HepG2 (cell line): ENCODE data around the gene SBNO1. TPM values are rescaled to one million over a fixed set of nuclear protein-coding genes. Genes with fewer than 3 reads are reported as not detected.

ENCODE experiments used
- ETV5 ChIP-seq: IDR thresholded peaks from 2 replicates; pipeline ENCODE4 v1.6.1; 2018; ENCODE audit warnings: missing biosample characterization, missing genetic modification reagents, inconsistent platforms, borderline replicate concordance
- FOXM1 ChIP-seq: sonication (generic); formaldehyde crosslinking; IDR thresholded peaks from 2 replicates; pipeline ENCODE4 v1.5.0; 2020; ENCODE audit warnings: missing genetic modification reagents
- MLXIP ChIP-seq: sonication (generic); formaldehyde crosslinking; IDR thresholded peaks from 2 replicates; pipeline ENCODE4 v1.9.0; 2021; ENCODE audit warnings: missing genetic modification reagents, borderline replicate concordance
- MTF2 ChIP-seq: sonication (generic); formaldehyde crosslinking; IDR thresholded peaks from 2 replicates; pipeline ENCODE4 v1.5.0; 2020; ENCODE audit warnings: missing genetic modification reagents, borderline replicate concordance
- RAD21 ChIP-seq: fragments of 450-650 bp; formaldehyde crosslinking; IDR thresholded peaks from 2 replicates; pipeline ENCODE4 v1.5.0; 2020; ENCODE audit warnings: mild to moderate bottlenecking
- REXO4 ChIP-seq: sonication (generic); formaldehyde crosslinking; IDR thresholded peaks from 2 replicates; pipeline ENCODE4 v1.8.0; 2022; ENCODE audit warnings: missing genetic modification reagents, mild to moderate bottlenecking, borderline replicate concordance
- TCF12 ChIP-seq, 2 experiments: fragments of 450-650 bp in 1 of 2; sonication (generic) in 1 of 2; formaldehyde crosslinking in 1 of 2; IDR thresholded peaks; 2 replicates each; pipeline versions ENCODE4 v1.6.1 to v1.8.0; 2017 to 2022; ENCODE audit warnings: antibody characterized with exemption in 1 of 2, mild to moderate bottlenecking in 1 of 2, missing genetic modification reagents in 1 of 2, moderate library complexity in 1 of 2
- THAP9 ChIP-seq: sonication (generic); formaldehyde crosslinking; IDR thresholded peaks from 2 replicates; pipeline ENCODE4; 2020; ENCODE audit warnings: missing genetic modification reagents, mild to moderate bottlenecking, borderline replicate concordance
- ZFP41 ChIP-seq: sonication (generic); formaldehyde crosslinking; IDR thresholded peaks from 2 replicates; pipeline ENCODE4 v1.4.0; 2020; ENCODE audit warnings: mild to moderate bottlenecking, missing genetic modification reagents, borderline replicate concordance
- ZNF20 ChIP-seq: sonication (generic); formaldehyde crosslinking; IDR thresholded peaks from 2 replicates; pipeline ENCODE4 v1.4.0; 2020; ENCODE audit warnings: mild to moderate bottlenecking, moderate library complexity, missing genetic modification reagents
- ZNF318 ChIP-seq: sonication (generic); formaldehyde crosslinking; IDR thresholded peaks from 2 replicates; pipeline ENCODE4 v1.4.0; 2020; ENCODE audit warnings: mild to moderate bottlenecking, missing genetic modification reagents
- ZSCAN5A ChIP-seq: sonication (generic); formaldehyde crosslinking; IDR thresholded peaks from 2 replicates; pipeline ENCODE4 v1.8.0; 2022; ENCODE audit warnings: mild to moderate bottlenecking, missing genetic modification reagents, borderline replicate concordance
- polyA plus RNA-seq, 8 experiments: library from polyadenylated mRNA; depleted of rRNA in 3 of 8; stranded (reverse) in 7 of 8; unstranded in 1 of 8; fragments of >200 nt; fragmentation: Illumina TruSeq in 4 of 8; extraction: Trizol in 4 of 8; gene quantifications; 2 replicates each; pipeline versions ENCODE4 v1.2.1 to v1.2.3, GENCODE V29; 2011 to 2016; ENCODE audit warnings: low read depth in 4 of 8, missing spikeins in 1 of 8, mixed read lengths in 1 of 8; ENCODE audit not compliant: insufficient read depth in 1 of 8
- total RNA-seq, 5 experiments: library from RNA; depleted of rRNA; stranded (reverse); fragments of >200 nt; fragmentation: Illumina TruSeq; extraction: Trizol; gene quantifications; 2 replicates each; pipeline ENCODE4 v1.2.3, GENCODE V29; 2016; ENCODE audit warnings: low read depth in 1 of 5

The SBNO1 gene
- total and polyA plus RNA-seq, 2 of the 13 experiments (the other 11 are each of a cell fraction or from before 2014, with no cell fraction given): 10.9 to 40.2 TPM

GRCh38 chr12:123293178-123293760 is 71.4 kb downstream of the SBNO1 start (continued):
- TF ChIP-seq ZFP41 (CRISPR knock-in tag) (no peak), ZNF20 (CRISPR knock-in tag) (no peak), ETV5 (CRISPR knock-in tag) (0 out of 2 replicates have a peak, but pooled peaks have one; percentile 12), MLXIP (CRISPR knock-in tag) (no peak), TCF12 (IDR thresholded peaks at IDR 0.05) (no peak), TCF12 (CRISPR knock-in tag; IDR thresholded peaks at IDR 0.05) (no peak), THAP9 (CRISPR knock-in tag) (no peak), REXO4 (CRISPR knock-in tag) (no peak), RAD21 (CRISPR knock-in tag) (no peak), ZSCAN5A (CRISPR knock-in tag) (no peak), FOXM1 (CRISPR knock-in tag) (no peak), MTF2 (no peak), ZNF318 (CRISPR knock-in tag) (no peak)
